ENCODE measurements around the gene ADM. TPM values are rescaled to one million over a fixed set of nuclear protein-coding genes. Genes with fewer than 3 reads are reported as not detected.

The ADM gene
- total and polyA plus RNA-seq, 2 donors (not counting 1 experiment from before 2014, with no cell fraction given): 2.3 to 10.4 TPM

DNA sequence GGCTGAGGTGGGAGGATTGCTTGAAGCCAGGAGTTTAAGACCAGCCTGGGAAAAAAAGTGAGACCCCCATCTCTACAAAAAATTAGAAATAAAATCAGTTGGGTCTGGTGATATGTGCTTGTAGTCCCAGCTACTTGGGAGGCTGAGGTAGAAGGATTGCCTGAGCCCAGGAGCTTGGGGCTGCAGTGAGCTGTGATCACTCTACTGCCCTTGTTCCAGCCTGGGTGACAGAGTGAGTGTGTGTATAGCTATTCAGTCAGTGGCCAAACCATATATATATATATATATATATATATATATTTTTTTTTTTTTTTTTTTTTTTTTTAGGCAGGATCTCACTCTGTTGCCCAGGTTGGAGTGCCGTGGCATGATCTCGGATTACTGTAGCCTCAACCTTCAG, 24.5 kb downstream of the ADM start:
- no peaks in the 10 kb centered on the region for H3K79me2 ChIP-seq (ENCODE audit: control insufficient read depth, insufficient read depth, low read length)
- DNase-seq: no peak
- Mint-ChIP-seq H3K27ac (no peak overlapping the region), H3K27me3 (peaks cover 22% of the 10 kb centered on the region), H3K4me3 (no peak overlapping the region), H3K9me3 (ENCODE audit: insufficient read depth) (no peaks in the 10 kb centered on the region), H3K4me1 (no peaks in the 10 kb centered on the region)
- no peaks in the 10 kb centered on the region for H4K20me1 ChIP-seq (ENCODE audit: control insufficient read depth, insufficient read depth, low read length, poor library complexity, severe bottlenecking)
- H3K4me1 ChIP-seq (ENCODE audit: control insufficient read depth in 2 of 2, insufficient read depth in 2 of 2, low read length in 2 of 2): no peaks in the 10 kb centered on the region
- H3K27me3 ChIP-seq (replicated peaks in 1 of 4; ENCODE audit: control extremely low read depth in 1 of 4, control insufficient read depth in 3 of 4, insufficient read depth in 4 of 4, low read length in 3 of 4): peaks cover 0 to 3% (median 0%) of the 10 kb centered on the region in 4 experiments
- H3K9ac ChIP-seq (ENCODE audit: low read length): no peak overlapping the region
- no peak overlapping the region for H3K4me2 ChIP-seq (replicated peaks; ENCODE audit: low read depth, low read length, poor library complexity, severe bottlenecking)
- intact Hi-C loops (cut with micrococcal nuclease): no loop called here
- H3K27ac ChIP-seq (ENCODE audit: low read length in 2 of 2): no peak overlapping the region
- ChIA-PET POLR2A (no interaction called here), CTCF (no interaction called here)
- H3K4me3 ChIP-seq (ENCODE audit: control extremely low read depth in 1 of 5, extremely low read depth in 1 of 5, insufficient read depth in 1 of 5, low read depth in 2 of 5, low read length in 4 of 5): no peak overlapping the region
- H3K9me3 ChIP-seq (ENCODE audit: control extremely low read depth in 1 of 3, control insufficient read depth in 2 of 3, insufficient read depth in 1 of 3, low read length in 2 of 3): no peaks in the 10 kb centered on the region
- no CpG with 5 or more reads among the region's 2 CpGs for WGBS (ENCODE audit: insufficient coverage)
- TF ChIP-seq EZH2 (IDR thresholded peaks at IDR 0.05; ENCODE audit: borderline replicate concordance, insufficient read depth, low read depth, low read length, poor library complexity, severe bottlenecking) (no peak), CTCF (IDR thresholded peaks at IDR 0.05) (no peak)
- H2AFZ ChIP-seq (ENCODE audit: insufficient read depth, low read depth, low read length, poor library complexity, severe bottlenecking): no peak overlapping the region
- H3K36me3 ChIP-seq (replicated peaks in 1 of 2; ENCODE audit: control extremely low read depth in 1 of 2, control insufficient read depth in 1 of 2, extremely low read depth in 1 of 2, insufficient read depth in 2 of 2, low read length in 1 of 2): no peaks in the 10 kb centered on the region
- ATAC-seq (ENCODE audit: low read depth): no peak

DNA sequence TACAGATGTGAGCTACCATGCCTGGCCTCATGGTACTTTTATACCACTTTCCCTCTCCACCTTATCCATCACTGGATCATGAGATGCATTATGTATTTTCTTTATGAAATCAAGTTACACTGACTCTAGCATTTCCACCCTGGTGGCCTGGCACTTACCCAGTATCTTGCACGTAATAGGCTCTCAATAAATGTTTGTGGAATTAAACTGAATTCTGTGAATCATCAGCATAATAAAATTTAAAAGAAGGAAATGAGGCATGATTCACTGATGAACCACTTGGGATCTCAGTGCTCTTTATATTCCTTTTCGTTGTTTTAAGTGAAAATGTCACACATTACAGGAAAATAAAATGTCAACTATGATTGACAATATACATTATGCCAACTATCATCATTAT, 25.1 kb downstream of the ADM start:
- no peak overlapping the region for H2AFZ ChIP-seq (ENCODE audit: insufficient read depth, low read depth, low read length, poor library complexity, severe bottlenecking)
- TF ChIP-seq CTCF (IDR thresholded peaks at IDR 0.05): no peak
- TF ChIP-seq EZH2 (IDR thresholded peaks at IDR 0.05; ENCODE audit: borderline replicate concordance, insufficient read depth, low read depth, low read length, poor library complexity, severe bottlenecking): no peak
- ChIA-PET POLR2A (no interaction called here), CTCF (no interaction called here)
- no peaks in the 10 kb centered on the region for H3K79me2 ChIP-seq (ENCODE audit: control insufficient read depth, insufficient read depth, low read length)
- ATAC-seq (ENCODE audit: low read depth) (no peak), DNase-seq (no peak)
- no peak overlapping the region for H3K9ac ChIP-seq (ENCODE audit: low read length)
- H3K4me3 Mint-ChIP-seq: no peak overlapping the region
- no peak overlapping the region for H3K4me3 ChIP-seq (ENCODE audit: control extremely low read depth in 1 of 5, extremely low read depth in 1 of 5, insufficient read depth in 1 of 5, low read depth in 2 of 5, low read length in 4 of 5)
- peaks cover 21% of the 10 kb centered on the region for H3K27me3 Mint-ChIP-seq
- no peaks in the 10 kb centered on the region for H4K20me1 ChIP-seq (ENCODE audit: control insufficient read depth, insufficient read depth, low read length, poor library complexity, severe bottlenecking)
- no peak overlapping the region for H3K4me2 ChIP-seq (replicated peaks; ENCODE audit: low read depth, low read length, poor library complexity, severe bottlenecking)
- intact Hi-C loops (cut with micrococcal nuclease): no loop called here
- H3K9me3 Mint-ChIP-seq (ENCODE audit: insufficient read depth): no peaks in the 10 kb centered on the region
- no peaks in the 10 kb centered on the region for H3K4me1 Mint-ChIP-seq
- WGBS (ENCODE audit: insufficient coverage): no CpG with 5 or more reads among the region's 2 CpGs
- no peak overlapping the region for H3K27ac ChIP-seq (ENCODE audit: low read length in 2 of 2)
- no peaks in the 10 kb centered on the region for H3K4me1 ChIP-seq (ENCODE audit: control insufficient read depth in 2 of 2, insufficient read depth in 2 of 2, low read length in 2 of 2)
- no peaks in the 10 kb centered on the region for H3K9me3 ChIP-seq (ENCODE audit: control extremely low read depth in 1 of 3, control insufficient read depth in 2 of 3, insufficient read depth in 1 of 3, low read length in 2 of 3)
- H3K36me3 ChIP-seq (replicated peaks in 1 of 2; ENCODE audit: control extremely low read depth in 1 of 2, control insufficient read depth in 1 of 2, extremely low read depth in 1 of 2, insufficient read depth in 2 of 2, low read length in 1 of 2): no peaks in the 10 kb centered on the region
- H3K27ac Mint-ChIP-seq: no peak overlapping the region
- no peaks in the 10 kb centered on the region for H3K27me3 ChIP-seq (replicated peaks in 1 of 4; ENCODE audit: control extremely low read depth in 1 of 4, control insufficient read depth in 3 of 4, insufficient read depth in 4 of 4, low read length in 3 of 4)
